ENCODE measurements around the gene EFCC1.

GRCh38 chr3:129035360-129036221, 34.5 kb downstream of the EFCC1 start:
- no peak for TF ChIP-seq POLR2A (IDR thresholded peaks at IDR 0.05)
- no peak for TF ChIP-seq EP300 (IDR thresholded peaks at IDR 0.05)
- no peak for TF ChIP-seq CTCF (IDR thresholded peaks at IDR 0.05)
- TF ChIP-seq POLR2AphosphoS5 (IDR thresholded peaks at IDR 0.05): no peak

Measured in gastroesophageal sphincter (tissue), 3 donors.